ENCODE results near the gene CAPN15. TPM values are rescaled to one million over a fixed set of nuclear protein-coding genes. Genes with fewer than 3 reads are reported as not detected.
A peak's percentile ranks its signal among the peaks of the same experiment; 100 is the strongest.

CAPN15 gene
- total RNA-seq, 1 donor from 2014 or later = 39.9 TPM

DNA sequence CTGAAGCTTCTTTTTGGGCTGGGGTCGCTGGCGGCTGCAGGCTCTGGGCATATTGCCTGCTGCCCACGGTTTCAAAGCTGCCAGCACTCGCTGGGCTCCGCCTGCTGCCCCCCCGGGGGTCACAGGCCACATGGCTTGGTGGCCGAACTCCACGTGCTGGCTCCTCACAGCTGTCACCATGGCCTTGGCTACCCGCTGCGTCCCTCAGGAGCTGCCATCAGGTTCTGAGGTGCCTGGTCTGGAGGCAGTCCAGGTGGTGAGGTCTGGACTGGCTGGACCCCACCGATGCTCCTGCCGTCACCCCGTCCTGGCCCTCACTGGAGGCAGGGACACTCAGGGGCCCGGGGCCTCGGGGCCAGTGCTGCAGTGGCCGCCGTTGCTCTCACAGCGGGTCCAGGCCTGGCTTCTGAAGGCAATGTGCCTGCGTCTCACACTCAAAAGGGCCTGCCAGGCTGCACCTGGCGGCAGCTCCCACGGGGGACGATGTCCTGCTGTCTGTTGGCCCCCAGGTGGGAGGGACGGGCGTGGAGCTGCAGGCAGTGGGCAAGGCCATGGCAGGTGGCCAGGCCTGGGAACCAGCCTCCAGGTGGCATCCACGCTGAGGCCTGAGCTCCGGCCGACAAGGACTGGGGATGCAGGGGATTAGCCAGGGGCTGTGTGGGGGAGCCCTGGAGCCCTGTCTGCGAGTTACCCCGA is 13.3 kb downstream of the CAPN15 start:
- Mint-ChIP-seq H3K36me3 (ENCODE audit: unreplicated experiment) (no peaks in the 10 kb centered on the region), H3K9me3 (ENCODE audit: unreplicated experiment) (no peaks in the 10 kb centered on the region), H3K27me3 (ENCODE audit: unreplicated experiment) (no peaks in the 10 kb centered on the region), H3K4me3 (ENCODE audit: unreplicated experiment) (no peak overlapping the region), H3K4me1 (ENCODE audit: unreplicated experiment) (peaks cover 30% of the 10 kb centered on the region), H3K27ac (ENCODE audit: unreplicated experiment) (no peak overlapping the region)
- TF ChIP-seq, protein P1, sequence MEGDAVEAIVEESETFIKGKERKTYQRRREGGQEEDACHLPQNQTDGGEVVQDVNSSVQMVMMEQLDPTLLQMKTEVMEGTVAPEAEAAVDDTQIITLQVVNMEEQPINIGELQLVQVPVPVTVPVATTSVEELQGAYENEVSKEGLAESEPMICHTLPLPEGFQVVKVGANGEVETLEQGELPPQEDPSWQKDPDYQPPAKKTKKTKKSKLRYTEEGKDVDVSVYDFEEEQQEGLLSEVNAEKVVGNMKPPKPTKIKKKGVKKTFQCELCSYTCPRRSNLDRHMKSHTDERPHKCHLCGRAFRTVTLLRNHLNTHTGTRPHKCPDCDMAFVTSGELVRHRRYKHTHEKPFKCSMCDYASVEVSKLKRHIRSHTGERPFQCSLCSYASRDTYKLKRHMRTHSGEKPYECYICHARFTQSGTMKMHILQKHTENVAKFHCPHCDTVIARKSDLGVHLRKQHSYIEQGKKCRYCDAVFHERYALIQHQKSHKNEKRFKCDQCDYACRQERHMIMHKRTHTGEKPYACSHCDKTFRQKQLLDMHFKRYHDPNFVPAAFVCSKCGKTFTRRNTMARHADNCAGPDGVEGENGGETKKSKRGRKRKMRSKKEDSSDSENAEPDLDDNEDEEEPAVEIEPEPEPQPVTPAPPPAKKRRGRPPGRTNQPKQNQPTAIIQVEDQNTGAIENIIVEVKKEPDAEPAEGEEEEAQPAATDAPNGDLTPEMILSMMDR (IDR thresholded peaks at IDR 0.05) = no peak
- DNase-seq (ENCODE audit: extremely low spot score, unreplicated experiment) = no peak

DNA sequence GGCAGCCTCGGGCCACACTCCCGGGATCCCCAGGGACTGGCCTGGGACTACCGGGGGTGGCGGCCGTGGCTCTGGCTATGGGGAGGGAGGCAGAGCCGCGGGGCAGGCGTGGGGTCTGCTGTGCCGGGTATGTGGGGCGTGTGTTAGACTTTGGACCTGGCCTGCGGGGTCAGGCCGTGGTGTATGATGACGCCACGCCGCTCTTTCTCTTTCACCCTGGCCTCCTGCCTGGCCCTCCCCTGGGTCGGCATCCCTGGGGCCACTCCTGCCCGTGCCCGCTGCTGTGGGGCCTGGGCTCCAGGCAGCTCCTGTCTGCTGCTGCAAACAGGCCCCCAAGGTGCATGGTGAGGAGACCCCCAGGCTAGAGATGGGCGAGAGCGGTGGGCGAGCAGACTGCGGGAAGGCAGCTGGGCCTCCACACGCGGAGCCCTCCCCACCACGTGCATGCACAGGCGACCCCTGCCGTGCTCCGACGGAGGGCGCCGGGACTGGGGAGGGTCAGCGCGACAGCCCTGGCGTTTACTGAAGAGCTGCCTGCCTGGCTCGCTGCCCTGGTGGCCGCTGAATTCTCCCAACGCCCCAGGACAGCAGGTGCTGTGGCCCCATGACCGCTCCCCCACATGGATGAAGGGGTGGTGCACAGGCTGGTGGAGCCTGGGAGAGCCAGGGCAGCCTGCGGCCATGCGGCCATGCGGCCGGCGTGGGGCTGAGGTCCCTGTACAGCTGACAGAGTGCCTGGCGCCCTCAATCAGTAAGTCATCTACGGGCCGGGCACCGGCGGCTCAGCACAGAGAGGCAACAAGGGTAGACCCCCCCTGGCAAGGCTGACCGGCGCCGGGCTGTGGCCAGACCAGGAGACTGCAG is 16.0 kb downstream of the CAPN15 start:
- Mint-ChIP-seq H3K4me3 (ENCODE audit: unreplicated experiment) (no peak overlapping the region), H3K36me3 (ENCODE audit: unreplicated experiment) (no peaks in the 10 kb centered on the region), H3K27ac (ENCODE audit: unreplicated experiment) (no peak overlapping the region), H3K9me3 (ENCODE audit: unreplicated experiment) (no peaks in the 10 kb centered on the region), H3K27me3 (ENCODE audit: unreplicated experiment) (no peaks in the 10 kb centered on the region), H3K4me1 (ENCODE audit: unreplicated experiment) (peaks cover 23% of the 10 kb centered on the region)
- DNase-seq (ENCODE audit: extremely low spot score, unreplicated experiment) = no peak
- TF ChIP-seq, protein P1 (IDR thresholded peaks at IDR 0.05) = no peak

DNA sequence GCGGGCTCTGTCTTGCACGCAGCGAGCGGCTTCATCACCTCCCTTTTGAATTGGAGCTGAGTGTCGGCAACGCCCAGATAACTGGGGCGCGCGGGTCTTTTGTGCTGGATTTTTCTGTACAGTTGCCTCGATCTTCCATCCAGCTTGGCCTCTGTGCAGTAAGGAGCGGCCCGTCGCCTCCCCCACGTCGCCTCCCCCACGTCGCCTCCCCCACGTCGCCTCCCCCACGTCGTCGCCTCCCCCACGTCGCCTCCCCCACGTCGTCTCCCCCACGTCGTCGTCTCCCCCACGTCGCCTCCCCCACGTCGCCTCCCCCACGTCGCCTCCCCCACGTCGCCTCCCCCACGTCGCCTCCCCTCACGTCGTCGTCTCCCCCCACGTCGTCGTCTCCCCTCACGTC is 17.0 kb downstream of the CAPN15 start:
- Mint-ChIP-seq H3K4me3 (ENCODE audit: unreplicated experiment) (no peak overlapping the region), H3K4me1 (ENCODE audit: unreplicated experiment) (peaks cover 18% of the 10 kb centered on the region), H3K9me3 (ENCODE audit: unreplicated experiment) (no peaks in the 10 kb centered on the region), H3K27ac (ENCODE audit: unreplicated experiment) (no peak overlapping the region), H3K36me3 (ENCODE audit: unreplicated experiment) (no peaks in the 10 kb centered on the region), H3K27me3 (ENCODE audit: unreplicated experiment) (no peaks in the 10 kb centered on the region)
- TF ChIP-seq, protein P1 (IDR thresholded peaks at IDR 0.05) = no peak
- no peak for DNase-seq (ENCODE audit: extremely low spot score, unreplicated experiment)

DNA sequence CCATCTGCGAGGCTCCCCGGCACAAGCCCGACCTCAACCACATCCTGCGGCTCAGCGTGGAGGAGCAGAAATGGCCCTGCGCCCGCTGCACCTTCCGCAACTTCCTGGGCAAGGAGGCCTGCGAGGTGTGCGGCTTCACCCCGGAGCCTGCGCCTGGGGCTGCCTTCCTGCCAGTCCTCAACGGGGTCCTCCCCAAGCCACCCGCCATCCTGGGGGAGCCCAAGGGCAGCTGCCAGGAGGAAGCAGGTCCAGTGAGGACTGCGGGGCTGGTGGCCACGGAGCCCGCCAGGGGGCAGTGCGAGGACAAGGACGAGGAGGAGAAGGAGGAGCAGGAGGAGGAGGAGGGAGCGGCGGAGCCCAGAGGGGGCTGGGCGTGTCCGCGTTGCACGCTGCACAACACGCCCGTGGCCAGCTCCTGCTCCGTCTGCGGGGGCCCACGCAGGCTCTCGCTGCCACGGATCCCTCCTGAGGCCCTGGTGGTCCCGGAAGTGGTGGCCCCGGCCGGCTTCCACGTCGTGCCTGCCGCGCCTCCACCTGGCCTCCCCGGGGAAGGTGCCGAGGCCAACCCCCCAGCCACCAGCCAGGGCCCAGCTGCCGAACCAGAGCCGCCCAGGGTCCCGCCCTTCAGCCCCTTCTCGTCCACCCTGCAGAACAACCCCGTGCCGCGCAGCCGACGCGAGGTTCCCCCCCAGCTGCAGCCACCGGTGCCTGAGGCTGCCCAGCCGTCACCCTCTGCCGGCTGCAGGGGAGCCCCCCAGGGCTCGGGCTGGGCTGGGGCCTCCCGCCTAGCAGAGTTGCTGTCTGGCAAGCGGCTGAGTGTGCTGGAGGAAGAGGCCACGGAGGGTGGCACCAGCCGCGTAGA is 19.6 kb downstream of the CAPN15 start:
- no peak for DNase-seq (ENCODE audit: extremely low spot score, unreplicated experiment)
- Mint-ChIP-seq H3K4me3 (ENCODE audit: unreplicated experiment) (no peak overlapping the region), H3K27ac (ENCODE audit: unreplicated experiment) (no peak overlapping the region), H3K36me3 (ENCODE audit: unreplicated experiment) (no peaks in the 10 kb centered on the region), H3K4me1 (ENCODE audit: unreplicated experiment) (peaks cover 11% of the 10 kb centered on the region), H3K27me3 (ENCODE audit: unreplicated experiment) (no peaks in the 10 kb centered on the region), H3K9me3 (ENCODE audit: unreplicated experiment) (no peaks in the 10 kb centered on the region)
- TF ChIP-seq, protein P1 (IDR thresholded peaks at IDR 0.05) = peak; percentile 36
